A549 (cell line): ENCODE data around the gene FGF7. TPM values are rescaled to one million over a fixed set of nuclear protein-coding genes. Genes with fewer than 3 reads are reported as not detected.
A peak's percentile ranks its signal among the peaks of the same experiment; 100 is the strongest.
"Not testable (repeated sequence)": the region's sequence is repeated elsewhere in the genome, so short reads cannot be mapped to it uniquely, and the experiment has no call there.

Experiments used
- ATAC-seq, 2 experiments: fragments of 200-7000 bp in 1 of 2; fragments of >200 bp in 1 of 2; cut with Nextera tagmentation in 1 of 2; cut with Tn5 transposase in 1 of 2; 3 replicates each; pipeline versions ENCODE4 v1.8.0 to v1.9.1; 2018 to 2020; ENCODE audit warnings: mild to moderate bottlenecking in 1 of 2, moderate library complexity in 1 of 2
- CTCF ChIA-PET: fragments of 300-600 bp; sonication (Branson Sonifier 250); formaldehyde crosslinking; extraction: SDS; loops from one replicate; lab custom pipeline; 2021; ENCODE audit warnings: antibody characterized with exemption, inconsistent platforms; lab: Yijun Ruan, JAX
- POLR2A ChIA-PET: fragments of 350-600 bp; formaldehyde crosslinking; extraction: SDS; loops from one replicate; lab custom pipeline; 2021; ENCODE audit warnings: antibody characterized with exemption, inconsistent platforms; lab: Yijun Ruan, JAX
- DNase-seq, 2 experiments: peaks; one replicate each; pipeline versions ENCODE4 v3.0.0 to v3.0.0-alpha.2; 2011 to 2016; ENCODE audit warnings: low read depth in 1 of 2, low spot score in 1 of 2
- FAIRE-seq: peaks from 2 replicates; lab custom pipeline; 2011; peaks lifted over from hg19 to GRCh38; lab: Jason Lieb, UNC
- H3K27ac ChIP-seq, 2 experiments: fragments of >200 bp; sonication (Bioruptor Twin); formaldehyde crosslinking; 3 replicates each; pipeline ENCODE4 v1.5.1; 2016 to 2017
- H3K4me1 ChIP-seq: fragments of >200 bp; sonication (Bioruptor Twin); formaldehyde crosslinking; 3 replicates; pipeline ENCODE4 v1.6.1; 2016
- H3K4me2 ChIP-seq: fragments of >200 bp; sonication (Bioruptor Twin); formaldehyde crosslinking; 3 replicates; pipeline ENCODE4 v1.6.1; 2016
- H3K4me3 ChIP-seq: fragments of >200 bp; sonication (Bioruptor Twin); formaldehyde crosslinking; 3 replicates; pipeline ENCODE4 v1.5.1; 2016
- H3K9me3 ChIP-seq: fragments of >200 bp; sonication (Bioruptor Twin); formaldehyde crosslinking; 3 replicates; pipeline ENCODE4 v1.6.1; 2016
- BHLHE40 ChIP-seq: IDR thresholded peaks from 2 replicates; pipeline ENCODE4 v1.6.1; 2012; ENCODE audit warnings: low read depth, low read length, inconsistent platforms
- CBX2 ChIP-seq: fragments of 200-600 bp; sonication (generic); IDR thresholded peaks from 2 replicates; pipeline ENCODE4 v1.6.1; 2016; ENCODE audit warnings: low read depth, mild to moderate bottlenecking, borderline replicate concordance
- CEBPB ChIP-seq, 2 experiments: fragments of >200 bp in 1 of 2; sonication (Bioruptor Twin) in 1 of 2; formaldehyde crosslinking in 1 of 2; IDR thresholded peaks; 2 replicates each; pipeline ENCODE4 v1.6.1; 2012 to 2016
- CTCF ChIP-seq: fragments of >200 bp; sonication (Bioruptor Twin); formaldehyde crosslinking; IDR thresholded peaks from 3 replicates; pipeline ENCODE4 v1.5.1; 2016
- EHMT2 ChIP-seq: fragments of 200-600 bp; sonication (generic); IDR thresholded peaks from 2 replicates; pipeline ENCODE4 v1.6.1; 2016; ENCODE audit warnings: antibody characterized with exemption, low read depth, mild to moderate bottlenecking, moderate library complexity
- ELK1 ChIP-seq: fragments of 150-350 bp; IDR thresholded peaks from 2 replicates; pipeline ENCODE4 v1.6.1; 2014; ENCODE audit warnings: low read depth, mild to moderate bottlenecking, low read length
- FOSL2 ChIP-seq, 2 experiments: fragments of 450-650 bp in 1 of 2; fragments of >200 bp in 1 of 2; sonication (Bioruptor Twin) in 1 of 2; formaldehyde crosslinking; IDR thresholded peaks; 2 replicates each; pipeline versions ENCODE4 v1.5.0 to v1.6.1; 2016 to 2020; ENCODE audit warnings: mild to moderate bottlenecking in 1 of 2, moderate library complexity in 1 of 2
- HOXB5 ChIP-seq: fragments of 250-450 bp; sonication (Bioruptor Pico); IDR thresholded peaks from 2 replicates; pipeline ENCODE4 v1.5.0; 2020; ENCODE audit warnings: mild to moderate bottlenecking, moderate library complexity
- KDM1A ChIP-seq: fragments of 200-600 bp; sonication (generic); IDR thresholded peaks from 2 replicates; pipeline ENCODE4 v1.6.1; 2016; ENCODE audit warnings: low read depth, mild to moderate bottlenecking
- MAFK ChIP-seq: fragments of 450-650 bp; IDR thresholded peaks from 2 replicates; pipeline ENCODE4 v1.6.1; 2014; ENCODE audit not compliant: partially characterized antibody
- POLR2AphosphoS2 ChIP-seq: conservative IDR thresholded peaks from 2 replicates; pipeline ENCODE4 v1.6.1; 2012; ENCODE audit warnings: low read length, improper control_type of control experiment, inconsistent platforms
- RARB ChIP-seq: fragments of 250-450 bp; sonication (Bioruptor Pico); IDR thresholded peaks from 2 replicates; pipeline ENCODE4 v1.8.0; 2021; ENCODE audit warnings: mild to moderate bottlenecking, moderate library complexity
- RNF2 ChIP-seq: fragments of 200-600 bp; sonication (generic); IDR thresholded peaks from 2 replicates; pipeline ENCODE4 v1.6.1; 2016; ENCODE audit warnings: low read depth, mild to moderate bottlenecking, antibody characterized with exemption, moderate library complexity, borderline replicate concordance
- SMC3 ChIP-seq: fragments of >200 bp; sonication (Bioruptor Twin); formaldehyde crosslinking; IDR thresholded peaks from 3 replicates; pipeline ENCODE4 v1.6.1; 2018; ENCODE audit warnings: inconsistent platforms
- ZC3H11A ChIP-seq: fragments of 450-650 bp; IDR thresholded peaks from 2 replicates; pipeline ENCODE4 v1.6.1; 2014; ENCODE audit warnings: antibody characterized with exemption, mild to moderate bottlenecking
- ZSCAN20 ChIP-seq: fragments of 250-450 bp; sonication (Bioruptor Pico); IDR thresholded peaks from 2 replicates; pipeline ENCODE4 v1.8.0; 2022; ENCODE audit warnings: mild to moderate bottlenecking, moderate library complexity
- WGBS: methylation state at CpG from one replicate; pipeline ENCODE4 v1.1.6; 2017; ENCODE audit errors: missing lambda C conversion rate; 5-methylcytosine and 5-hydroxymethylcytosine counted together
- polyA plus RNA-seq, 4 experiments: library from polyadenylated mRNA; depleted of rRNA in 3 of 4; stranded (reverse); fragments of >200 nt; fragmentation: RNase III in 1 of 4; extraction: RNeasy Plus Mini Kit Qiagen cat#74134 plus additional on column Dnase treatment in 1 of 4; gene quantifications; 2 replicates in 3 of 4; 3 replicates in 1 of 4; pipeline ENCODE4 v1.2.3, GENCODE V29; 2011 to 2017
- TF ChIP-seq, protein P1 (sequence below): fragments of >200 bp; sonication (Bioruptor Twin); formaldehyde crosslinking; IDR thresholded peaks from 2 replicates; pipeline ENCODE4 v1.6.1; 2016
- TF ChIP-seq, protein P2 (sequence below): IDR thresholded peaks from 2 replicates; pipeline ENCODE4 v1.6.1; 2012

Gene FGF7
- polyA plus RNA-seq, 2 of the 4 experiments (the other 2 are of a cell fraction) = not detected

DNA sequence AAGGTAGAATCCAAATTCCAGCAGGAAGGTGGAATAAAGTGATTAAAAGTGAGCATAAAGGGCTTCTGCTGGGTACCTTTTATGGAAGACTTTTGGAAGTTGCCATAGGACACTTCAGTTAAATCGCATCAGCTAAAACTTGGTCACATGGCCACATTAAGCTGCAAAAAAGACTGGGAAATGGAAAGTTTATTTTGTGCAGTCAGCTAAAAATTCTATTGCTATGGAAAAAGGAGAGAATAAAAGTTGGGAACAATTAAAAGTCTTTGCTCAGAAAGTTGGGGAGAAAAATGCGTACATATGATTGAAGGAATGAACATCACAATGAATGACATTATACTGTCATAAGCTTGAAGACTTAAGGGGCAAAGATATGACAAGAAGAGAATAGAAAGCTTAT lies 49.3 kb downstream of the FGF7 start:
- DNase-seq = no peak
- POLR2A ChIA-PET = no interaction called here
- Histone ChIP-seq H3K4me1 (no peaks in the 10 kb centered on the region), H3K9me3 (no peaks in the 10 kb centered on the region)
- WGBS = 55% methylated on average over 2 of the region's 2 CpGs
- TF ChIP-seq HOXB5 (CRISPR knock-in tag) (no peak), MAFK (peak; percentile 50)
- TF ChIP-seq, all 56 proteins: peak for 1
- FAIRE-seq (no peak), ATAC-seq (no peak)
- Histone ChIP-seq H3K27ac (no peak overlapping the region), H3K4me2 (no peak overlapping the region), H3K4me3 (no peak overlapping the region)
- CTCF ChIA-PET = no interaction called here

GRCh38 chr15:49473031-49473430 lies 50.0 kb downstream of the FGF7 start:
- TF ChIP-seq MAFK = no peak
- TF ChIP-seq, all 56 proteins: peak for 0
- no peak overlapping the region for H3K4me2 ChIP-seq
- CTCF ChIA-PET = no interaction called here
- 2% methylated on average over 1 of the region's 1 CpG for WGBS
- no peaks in the 10 kb centered on the region for H3K9me3 ChIP-seq
- no peak overlapping the region for H3K4me3 ChIP-seq
- POLR2A ChIA-PET = no interaction called here
- FAIRE-seq (no peak), ATAC-seq (no peak), DNase-seq (no peak)
- no peak overlapping the region for H3K27ac ChIP-seq
- H3K4me1 ChIP-seq = no peaks in the 10 kb centered on the region

- H3K27ac ChIP-seq, POLR2A ChIA-PET, H3K4me1 ChIP-seq, H3K4me2 ChIP-seq, H3K4me3 ChIP-seq, FAIRE-seq, DNase-seq, ATAC-seq, H3K9me3 ChIP-seq, CTCF ChIA-PET: not testable (repeated sequence)
- WGBS = 72% methylated on average over 4 of the region's 4 CpGs
Measured at GRCh38 chr15:49478021-49478420, 55.0 kb downstream of the FGF7 start.

GRCh38 chr15:49478982-49479381 lies 55.9 kb downstream of the FGF7 start:
- H3K27ac ChIP-seq, POLR2A ChIA-PET: not testable (repeated sequence)
- peak; percentile 41 for TF ChIP-seq MAFK
- TF ChIP-seq, all 56 proteins: peak for 1; not testable (repeated sequence) for 55
- CTCF ChIA-PET, H3K9me3 ChIP-seq, FAIRE-seq, ATAC-seq, H3K4me3 ChIP-seq, H3K4me1 ChIP-seq, H3K4me2 ChIP-seq, DNase-seq: not testable (repeated sequence)

GRCh38 chr15:49485401-49485800 lies 62.4 kb downstream of the FGF7 start:
- H3K9me3 ChIP-seq, H3K4me3 ChIP-seq, DNase-seq, POLR2A ChIA-PET, CTCF ChIA-PET, ATAC-seq, FAIRE-seq, H3K27ac ChIP-seq, H3K4me2 ChIP-seq, H3K4me1 ChIP-seq: not testable (repeated sequence)
- WGBS = 80% methylated on average over 1 of the region's 1 CpG

DNA sequence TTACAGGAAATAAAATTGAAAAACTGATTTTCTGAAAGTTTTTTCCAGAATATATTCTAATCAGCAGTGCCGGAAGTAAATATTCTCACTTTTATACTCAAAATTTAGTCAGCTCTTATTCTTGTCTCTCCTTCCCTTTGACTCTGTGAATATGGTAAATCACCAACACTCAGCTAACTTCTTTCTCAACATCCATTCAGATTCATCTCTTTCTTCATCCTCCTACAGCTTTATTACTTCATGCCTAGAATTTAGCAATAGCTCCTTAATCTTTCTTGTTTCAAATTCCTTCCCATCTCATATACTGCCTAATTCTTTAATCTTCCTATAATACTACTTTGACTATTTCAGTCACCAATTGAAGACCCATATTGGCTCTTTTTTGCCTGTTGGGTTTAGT lies 67.9 kb downstream of the FGF7 start:
- no peak for TF ChIP-seq SMC3
- no peak for TF ChIP-seq RARB (CRISPR knock-in tag)
- TF ChIP-seq, protein P1, sequence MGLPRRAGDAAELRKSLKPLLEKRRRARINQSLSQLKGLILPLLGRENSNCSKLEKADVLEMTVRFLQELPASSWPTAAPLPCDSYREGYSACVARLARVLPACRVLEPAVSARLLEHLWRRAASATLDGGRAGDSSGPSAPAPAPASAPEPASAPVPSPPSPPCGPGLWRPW = no peak
- TF ChIP-seq BHLHE40 = no peak
- no peak for TF ChIP-seq ELK1
- TF ChIP-seq CEBPB (IDR thresholded peaks at IDR 0.05) = no peak
- no peak for TF ChIP-seq FOSL2 (IDR thresholded peaks at IDR 0.05)
- no peak for TF ChIP-seq FOSL2 (CRISPR knock-in tag; IDR thresholded peaks at IDR 0.05)
- no peak for TF ChIP-seq CBX2
- TF ChIP-seq EHMT2 = no peak
- TF ChIP-seq KDM1A = no peak
- TF ChIP-seq ZSCAN20 (CRISPR knock-in tag) = no peak
- TF ChIP-seq ZC3H11A = no peak
- no peak for TF ChIP-seq MAFK
- no peak for TF ChIP-seq RNF2
- no peak for TF ChIP-seq POLR2AphosphoS2
- TF ChIP-seq, protein P2, sequence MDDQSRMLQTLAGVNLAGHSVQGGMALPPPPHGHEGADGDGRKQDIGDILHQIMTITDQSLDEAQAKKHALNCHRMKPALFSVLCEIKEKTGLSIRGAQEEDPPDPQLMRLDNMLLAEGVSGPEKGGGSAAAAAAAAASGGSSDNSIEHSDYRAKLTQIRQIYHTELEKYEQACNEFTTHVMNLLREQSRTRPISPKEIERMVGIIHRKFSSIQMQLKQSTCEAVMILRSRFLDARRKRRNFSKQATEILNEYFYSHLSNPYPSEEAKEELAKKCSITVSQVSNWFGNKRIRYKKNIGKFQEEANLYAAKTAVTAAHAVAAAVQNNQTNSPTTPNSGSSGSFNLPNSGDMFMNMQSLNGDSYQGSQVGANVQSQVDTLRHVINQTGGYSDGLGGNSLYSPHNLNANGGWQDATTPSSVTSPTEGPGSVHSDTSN = no peak
- no peak for TF ChIP-seq CTCF
- H3K4me3 ChIP-seq = no peak overlapping the region
- ATAC-seq (no peak), FAIRE-seq (no peak), DNase-seq (no peak)
- no peak overlapping the region for H3K27ac ChIP-seq
- H3K9me3 ChIP-seq = no peaks in the 10 kb centered on the region
- WGBS = 0% methylated on average over 1 of the region's 1 CpG
- no peak overlapping the region for H3K4me2 ChIP-seq
- ChIA-PET CTCF (no interaction called here), POLR2A (no interaction called here)
- H3K4me1 ChIP-seq = 0 out of 3 replicates have a peak, but pooled peaks cover 6% of the 10 kb centered on the region
